ENCODE results near the gene LIM2.
A peak's percentile ranks its signal among the peaks of the same experiment; 100 is the strongest.
"Not testable (repeated sequence)": the region's sequence is repeated elsewhere in the genome, so short reads cannot be mapped to it uniquely, and the experiment has no call there.

The LIM2 gene

GRCh38 chr19:51387924-51388389 lies at the start of gene LIM2:
TSS of gene LIM2 (minus strand) at chr19:51387974. CDS start at chr19:51387443, 531 bp downstream.
- no peak for DNase-seq

- DNase-seq, result no peak
Observed at GRCh38 chr19:51434456-51434855, 46.7 kb upstream of the LIM2 start.

- DNase-seq, result no peak
Observed at GRCh38 chr19:51433043-51433442, 45.3 kb upstream of the LIM2 start.

GRCh38 chr19:51431124-51431523 lies 43.4 kb upstream of the LIM2 start:
- no peak for DNase-seq

- no peak for DNase-seq
Observed at GRCh38 chr19:51430221-51430620, 42.4 kb upstream of the LIM2 start.

- DNase-seq, result no peak
Observed at GRCh38 chr19:51427201-51427600, 39.4 kb upstream of the LIM2 start.

GRCh38 chr19:51422053-51422448 lies 34.3 kb upstream of the LIM2 start:
- no peak for DNase-seq

GRCh38 chr19:51421229-51422052 lies 33.7 kb upstream of the LIM2 start:
- no peak for DNase-seq

- DNase-seq, result not testable (repeated sequence)
Observed at GRCh38 chr19:51420511-51420910, 32.7 kb upstream of the LIM2 start.

- DNase-seq, result no peak
Observed at GRCh38 chr19:51418707-51419106, 30.9 kb upstream of the LIM2 start.

GRCh38 chr19:51417810-51418157 lies 30.0 kb upstream of the LIM2 start:
- DNase-seq, result no peak

GRCh38 chr19:51417107-51417809 lies 29.5 kb upstream of the LIM2 start, which contains the start of gene SIGLEC10:
TSS of gene SIGLEC10 (minus strand) at chr19:51417642. CDS start at chr19:51417581, 61 bp downstream.
- no peak for DNase-seq

GRCh38 chr19:51416422-51416821 lies 28.6 kb upstream of the LIM2 start:
- not testable (repeated sequence) for DNase-seq

- DNase-seq, result no peak
Observed at GRCh38 chr19:51415187-51415586, 27.4 kb upstream of the LIM2 start.

GRCh38 chr19:51410950-51411748 lies 23.4 kb upstream of the LIM2 start:
- no peak for DNase-seq

GRCh38 chr19:51407511-51408131 lies 19.8 kb upstream of the LIM2 start:
- no peak for DNase-seq

GRCh38 chr19:51402117-51402516 lies 14.3 kb upstream of the LIM2 start:
- no peak for DNase-seq

- not testable (repeated sequence) for DNase-seq
Observed at GRCh38 chr19:51399936-51400335, 12.2 kb upstream of the LIM2 start.

- no peak for DNase-seq
Observed at GRCh38 chr19:51399231-51399630, 11.5 kb upstream of the LIM2 start.

- DNase-seq, result peak; percentile 24
Observed at GRCh38 chr19:51398096-51398704, 10.4 kb upstream of the LIM2 start.

GRCh38 chr19:51397453-51397852 lies 9.7 kb upstream of the LIM2 start:
- DNase-seq, result peak; percentile 7

- no peak for DNase-seq
Observed at GRCh38 chr19:51396175-51396574, 8.4 kb upstream of the LIM2 start.
